ENCODE data around the gene DNAJC18.
A peak's percentile ranks its signal among the peaks of the same experiment; 100 is the strongest.
"Not testable (repeated sequence)": the region's sequence is repeated elsewhere in the genome, so short reads cannot be mapped to it uniquely, and the experiment has no call there.

The DNAJC18 gene

DNA sequence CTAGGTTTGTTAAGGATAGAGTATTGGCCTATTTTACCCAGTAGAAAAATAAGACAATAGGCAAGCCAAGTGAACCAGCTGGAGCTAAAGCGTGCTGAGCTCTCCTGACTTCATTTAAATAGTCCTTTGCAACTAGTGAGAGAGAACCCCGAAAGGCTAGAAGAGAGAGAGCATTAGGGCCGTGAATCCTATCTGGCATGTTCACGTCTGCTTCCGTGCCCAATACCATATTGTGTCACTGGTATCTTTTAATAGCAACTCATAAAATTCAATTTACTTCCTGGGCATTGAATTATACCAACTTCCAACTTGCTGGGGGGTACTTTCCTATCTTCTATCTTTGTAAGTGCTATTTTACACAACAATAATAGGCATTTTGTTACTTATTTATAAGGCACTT, 13.8 kb downstream of the DNAJC18 start:
- no peak for DNase-seq

- peak; percentile 57 for DNase-seq
These were observed 16.9 kb downstream of the DNAJC18 start for GRCh38 chr5:139422307-139422893.

DNA sequence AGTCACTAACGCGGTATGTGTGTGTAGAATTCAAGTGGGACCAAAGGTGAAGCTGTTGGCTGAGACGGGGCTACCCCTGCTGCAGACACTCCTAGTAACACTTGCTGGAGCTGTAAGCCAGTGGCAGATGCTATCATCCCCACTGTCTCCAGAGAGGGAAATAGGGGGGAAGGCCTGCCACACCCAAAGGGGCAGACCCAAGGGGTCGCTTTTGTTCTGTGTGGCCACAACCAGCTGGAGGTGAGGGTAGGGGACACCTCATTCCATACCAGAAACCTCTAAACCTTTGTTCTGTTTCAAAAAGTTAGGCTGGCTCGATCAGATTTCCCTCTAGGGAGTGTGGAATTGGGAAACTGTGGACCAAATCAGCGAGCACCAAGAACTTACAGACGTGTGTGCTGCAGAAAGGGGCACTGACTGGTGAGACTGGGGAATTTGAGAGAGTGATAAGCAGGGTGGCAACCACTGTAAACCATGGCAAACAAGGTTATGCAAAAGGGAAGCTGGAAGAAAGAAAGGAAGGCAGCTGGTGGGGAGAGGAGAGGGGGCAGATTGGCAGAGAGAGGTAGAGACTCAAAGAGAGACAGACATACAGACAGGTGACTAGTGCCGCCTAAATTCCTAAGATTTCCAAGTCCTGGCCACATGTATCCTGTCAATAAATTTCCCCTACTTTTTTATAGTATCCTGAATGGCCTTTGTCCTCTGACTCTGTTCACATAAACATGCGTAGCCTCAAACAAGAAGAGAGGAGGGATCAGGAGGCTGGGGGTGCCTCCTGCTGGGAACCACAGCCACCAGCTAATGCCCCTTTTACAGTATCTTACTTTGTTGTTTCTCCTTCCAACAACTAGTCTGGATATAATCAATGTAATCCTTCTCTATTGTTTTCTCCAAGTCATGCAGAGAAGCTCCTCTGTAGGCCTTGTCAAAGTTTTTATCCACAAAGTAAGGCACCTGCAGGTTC, 19.8 kb downstream of the DNAJC18 start:
- peak; percentile 55 for DNase-seq

GRCh38 chr5:139418793-139419192, 20.5 kb downstream of the DNAJC18 start:
- DNase-seq = no peak

- DNase-seq = no peak
These were observed 22.1 kb downstream of the DNAJC18 start for GRCh38 chr5:139417214-139417613.

- no peak for DNase-seq
These were observed 22.7 kb downstream of the DNAJC18 start for GRCh38 chr5:139416651-139417050.

DNA sequence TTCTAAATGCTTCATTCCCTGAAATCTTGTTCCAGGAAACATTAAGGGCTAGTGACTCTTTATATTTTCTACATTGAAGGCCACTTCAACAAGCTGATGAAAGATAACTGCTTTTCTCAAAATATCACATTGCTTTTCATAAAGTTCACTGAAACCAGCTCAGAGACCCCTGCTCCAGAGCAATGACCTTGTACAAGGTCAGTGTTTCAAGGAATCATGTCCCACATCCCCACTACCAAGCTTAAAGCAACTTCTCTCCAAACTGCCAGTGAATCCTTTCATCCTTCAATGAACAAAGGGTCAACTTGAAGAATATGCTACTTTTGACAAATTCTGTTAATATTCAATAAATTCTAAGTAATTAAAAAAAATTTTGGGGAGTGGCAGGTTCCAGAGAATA, 23.5 kb downstream of the DNAJC18 start:
- DNase-seq = no peak

- peak; percentile 80 for DNase-seq
These were observed 24.0 kb downstream of the DNAJC18 start for GRCh38 chr5:139415221-139415861.

DNA sequence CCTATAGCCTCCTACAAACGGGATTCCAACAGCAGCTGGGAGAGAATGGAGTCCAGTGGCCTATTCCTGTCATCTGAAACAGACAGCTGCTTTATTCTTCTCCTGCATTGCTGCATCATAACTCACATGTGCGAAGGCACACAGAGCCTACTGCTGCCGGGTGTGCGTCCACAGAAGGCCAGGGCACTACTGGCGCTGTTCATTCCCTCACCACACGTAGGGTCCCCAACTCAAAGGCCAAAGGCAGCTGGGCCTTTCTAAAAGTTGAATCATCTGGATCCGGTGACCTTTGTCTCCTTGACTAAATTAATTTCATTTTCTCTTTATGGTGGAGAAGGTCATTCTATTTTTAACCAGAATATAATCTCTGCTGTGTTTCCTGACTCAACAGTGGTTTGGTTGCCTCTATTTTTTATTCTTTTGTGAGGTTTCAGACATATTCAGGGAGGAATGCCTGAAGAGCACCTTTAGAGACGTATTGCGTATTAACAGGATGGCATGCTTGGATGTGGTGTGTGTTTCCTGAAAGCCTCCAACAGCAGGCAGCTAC, 24.7 kb downstream of the DNAJC18 start:
- DNase-seq = no peak

DNA sequence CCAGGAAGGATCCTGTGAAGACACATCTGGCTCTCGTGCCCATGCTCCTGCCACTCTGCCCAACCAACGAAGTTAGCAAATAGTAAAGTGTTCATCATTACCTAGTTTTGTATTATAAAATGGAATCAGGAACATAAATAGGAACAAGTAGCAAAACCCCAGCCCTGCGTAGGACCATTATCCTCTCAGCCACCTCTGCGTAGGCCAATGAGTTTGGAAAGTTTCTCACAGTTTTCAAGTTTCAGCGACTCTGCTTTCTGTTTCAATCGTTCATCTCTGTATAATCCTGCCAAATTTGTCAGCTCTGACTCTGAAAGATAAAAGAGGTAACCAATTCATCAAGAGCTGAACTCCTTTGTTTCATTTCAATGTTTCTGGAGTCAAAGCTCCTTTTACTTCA, 25.4 kb downstream of the DNAJC18 start:
- DNase-seq = no peak

- DNase-seq = no peak
These were observed 26.2 kb downstream of the DNAJC18 start for GRCh38 chr5:139413153-139413552.

- no peak for DNase-seq
These were observed 28.1 kb downstream of the DNAJC18 start for GRCh38 chr5:139410993-139411828.

- no peak for DNase-seq
These were observed 29.0 kb downstream of the DNAJC18 start for GRCh38 chr5:139410121-139410992.

GRCh38 chr5:139409116-139409515, 30.2 kb downstream of the DNAJC18 start:
- not testable (repeated sequence) for DNase-seq

- DNase-seq = no peak
These were observed 31.1 kb downstream of the DNAJC18 start for GRCh38 chr5:139408191-139408590.

- peak; percentile 55 for DNase-seq
These were observed 31.8 kb downstream of the DNAJC18 start for GRCh38 chr5:139407517-139407916.

DNA sequence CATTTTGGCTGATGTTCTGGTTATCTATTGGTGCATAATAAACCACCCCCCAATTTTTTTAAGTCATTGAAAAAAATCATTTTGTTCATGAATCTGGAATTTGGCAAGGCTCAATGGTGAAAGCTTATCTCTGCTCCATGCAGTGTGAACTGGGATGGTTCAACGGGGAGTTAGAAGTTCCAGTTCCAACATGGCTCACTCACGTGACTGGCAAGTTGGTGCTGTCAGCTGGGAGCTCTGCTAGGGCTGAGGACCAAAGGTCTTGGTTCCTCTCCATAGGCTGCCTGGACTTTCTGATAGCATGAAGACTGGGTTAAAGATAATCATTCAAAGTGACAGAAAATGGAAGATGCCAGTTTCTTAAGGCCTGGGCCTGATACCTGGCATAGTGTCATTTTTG, 32.4 kb downstream of the DNAJC18 start:
- DNase-seq = no peak

- DNase-seq = no peak
These were observed 34.9 kb downstream of the DNAJC18 start for GRCh38 chr5:139404484-139404840.

DNA sequence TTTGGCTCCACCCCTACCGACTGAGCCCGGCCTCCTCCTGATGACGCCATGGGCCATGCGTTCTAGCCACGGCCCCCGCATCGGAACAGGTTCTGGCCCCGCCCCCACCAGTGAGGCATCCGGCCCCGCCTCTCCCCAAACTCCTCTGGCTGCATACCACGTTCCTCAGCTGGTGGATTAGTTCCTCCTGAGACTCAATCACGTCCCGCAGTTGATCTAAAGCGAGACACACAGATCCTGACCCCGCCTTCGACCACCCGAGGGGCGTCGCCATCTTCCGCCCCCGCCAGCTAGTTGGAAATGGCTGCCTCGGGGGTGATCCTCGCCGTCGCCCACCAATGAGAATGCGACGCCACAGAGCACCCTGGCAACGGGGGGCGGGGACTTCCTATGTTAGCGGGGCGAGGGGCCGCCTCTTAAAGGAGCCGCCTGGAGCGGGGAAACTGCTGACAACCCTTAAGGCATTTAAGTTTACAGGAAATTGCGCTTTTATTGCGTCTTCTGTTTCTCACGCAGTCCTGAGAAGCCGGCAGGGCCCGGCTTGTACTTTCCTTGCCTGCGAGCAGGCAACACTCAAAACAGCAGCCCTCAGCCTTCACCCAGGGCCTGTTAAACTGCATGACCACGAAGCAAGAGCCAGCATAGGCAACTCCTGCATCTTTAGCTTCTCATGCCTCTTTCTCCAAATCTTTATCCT, 35.4 kb downstream of the DNAJC18 start, which contains the start of gene SPATA24:
SPATA24 (minus strand) TSS at position 303 of the 697 bp plus-strand sequence; CDS start at position 274, 29 bp downstream.
- DNase-seq = peak; percentile 94

- no peak for DNase-seq
These were observed 35.9 kb downstream of the DNAJC18 start for GRCh38 chr5:139403418-139403786.
